Measurements from ENCODE around the gene LUC7L3. TPM values are rescaled to one million over a fixed set of nuclear protein-coding genes. Genes with fewer than 3 reads are reported as not detected.
A peak's percentile ranks its signal among the peaks of the same experiment; 100 is the strongest.
"Not testable (repeated sequence)": the region's sequence is repeated elsewhere in the genome, so short reads cannot be mapped to it uniquely, and the experiment has no call there.

Gene LUC7L3
- total and polyA plus RNA-seq, 2 experiments from 2014 or later, result 69.3 to 501 TPM

DNA sequence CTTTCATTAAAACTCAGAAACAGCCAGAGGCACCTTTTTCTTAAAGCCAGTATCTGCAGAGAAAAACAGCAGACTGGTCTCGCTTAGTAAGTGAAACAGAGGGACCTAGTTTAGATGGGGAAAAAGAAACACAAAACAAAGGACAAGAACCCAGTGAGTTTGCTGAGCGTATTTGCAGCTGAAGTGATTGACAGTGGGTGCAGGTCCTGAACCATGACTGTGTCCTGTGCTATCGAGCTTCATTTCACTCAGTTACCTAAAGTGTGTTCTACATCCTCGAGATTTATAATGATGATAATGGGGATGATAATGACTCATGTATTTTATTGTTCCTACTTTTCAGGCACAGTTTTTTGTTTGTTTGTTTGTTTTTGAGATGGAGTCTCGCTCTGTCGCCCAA is 84.3 kb downstream of the LUC7L3 start:
- H3K4me1 Mint-ChIP-seq, result peaks cover 9% of the 10 kb centered on the region
- TF ChIP-seq CTCF (conservative IDR thresholded peaks at IDR 0.05; ENCODE audit: low read depth in 2 of 2), result no peak

DNA sequence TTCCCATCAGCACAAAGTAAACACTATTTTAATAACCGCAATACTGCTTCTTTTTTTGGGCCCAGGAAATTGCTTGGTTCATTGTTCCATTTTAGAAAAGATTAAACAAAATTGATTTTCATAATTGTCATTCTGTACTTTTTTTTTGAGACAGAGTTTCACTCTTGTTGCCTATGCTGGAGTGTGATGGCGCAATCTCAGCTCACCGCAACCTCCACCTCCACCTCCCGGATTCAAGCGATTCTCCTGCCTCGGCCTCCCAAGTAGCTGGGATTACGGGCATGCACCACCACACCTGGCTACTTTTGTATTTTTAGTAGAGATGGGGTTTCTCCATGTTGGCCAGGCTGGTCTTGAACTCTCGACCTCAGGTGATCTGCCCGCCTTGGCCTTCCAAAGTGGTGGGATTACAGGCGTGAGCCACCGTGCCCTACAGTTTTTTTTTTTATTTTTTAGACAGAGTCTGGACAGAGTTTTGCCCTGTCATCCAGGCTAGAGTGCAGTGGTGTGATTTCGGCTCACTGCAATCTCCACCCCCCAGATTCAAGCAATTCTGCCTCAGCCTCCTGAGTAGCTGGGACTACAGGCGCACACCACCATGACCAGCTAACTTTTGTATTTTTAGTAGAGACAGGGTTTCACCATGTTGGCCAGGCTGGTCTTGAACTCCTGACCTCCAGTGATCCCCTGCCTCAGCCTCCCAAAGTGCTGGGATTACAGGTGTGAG is 85.5 kb downstream of the LUC7L3 start:
- H3F3A ChIP-seq (replicated peaks; ENCODE audit: low read depth); H3K27me3 ChIP-seq (ENCODE audit: insufficient read depth); DNase-seq (ENCODE audit: low spot score); H3K4me1 Mint-ChIP-seq; ATAC-seq; H4K20me1 ChIP-seq (replicated peaks; ENCODE audit: insufficient read depth); H2AFZ ChIP-seq; H3K27me3 Mint-ChIP-seq (ENCODE audit: insufficient read depth, low read depth, poor library complexity); H3K79me2 ChIP-seq (replicated peaks; ENCODE audit: insufficient read depth); H3K4me3 ChIP-seq; H3K4me1 ChIP-seq (ENCODE audit: insufficient read depth); H3K36me3 ChIP-seq (ENCODE audit: insufficient read depth); H3K36me3 Mint-ChIP-seq (ENCODE audit: low read depth); H3K4me3 Mint-ChIP-seq; H3K4me2 ChIP-seq; H3K9me2 ChIP-seq (ENCODE audit: insufficient read depth); H3K9me3 Mint-ChIP-seq; H3K27ac Mint-ChIP-seq; H3K27ac ChIP-seq (ENCODE audit: low read depth): not testable (repeated sequence)

More for the DNA sequence above, 84.3 kb downstream of the LUC7L3 start:
- no peak overlapping the region; the same call in 1 of the 2 replicates for H3K27ac Mint-ChIP-seq
- no peak overlapping the region for H3K4me2 ChIP-seq
- no peaks in the 10 kb centered on the region for H3F3A ChIP-seq (replicated peaks; ENCODE audit: low read depth)
- 0 out of 2 replicates have a peak overlapping the region, but pooled peaks have one; percentile 66 for H3K27ac ChIP-seq (ENCODE audit: low read depth)
- no peaks in the 10 kb centered on the region for H3K27me3 ChIP-seq (ENCODE audit: insufficient read depth)
- no peak overlapping the region for H3K4me3 ChIP-seq
- no peak for ATAC-seq
- H4K20me1 ChIP-seq (replicated peaks; ENCODE audit: insufficient read depth), result no peaks in the 10 kb centered on the region
- H3K4me1 ChIP-seq (ENCODE audit: insufficient read depth), result peaks cover 4% of the 10 kb centered on the region; the same call in 1 of the 2 replicates
- H3K27me3 Mint-ChIP-seq (ENCODE audit: insufficient read depth, low read depth, poor library complexity), result peaks cover 3% of the 10 kb centered on the region
- no peaks in the 10 kb centered on the region for H3K79me2 ChIP-seq (replicated peaks; ENCODE audit: insufficient read depth)
- DNase-seq (ENCODE audit: low spot score), result no peak
- peak overlapping the region; percentile 88 for H2AFZ ChIP-seq
- H3K4me3 Mint-ChIP-seq, result no peak overlapping the region
- H3K36me3 Mint-ChIP-seq (ENCODE audit: low read depth), result no peaks in the 10 kb centered on the region
- 0 out of 2 replicates have a peak, but pooled peaks cover 3% of the 10 kb centered on the region for H3K9me2 ChIP-seq (ENCODE audit: insufficient read depth)
- H3K9me3 Mint-ChIP-seq, result no peaks in the 10 kb centered on the region
- H3K36me3 ChIP-seq (ENCODE audit: insufficient read depth), result no peaks in the 10 kb centered on the region

DNA sequence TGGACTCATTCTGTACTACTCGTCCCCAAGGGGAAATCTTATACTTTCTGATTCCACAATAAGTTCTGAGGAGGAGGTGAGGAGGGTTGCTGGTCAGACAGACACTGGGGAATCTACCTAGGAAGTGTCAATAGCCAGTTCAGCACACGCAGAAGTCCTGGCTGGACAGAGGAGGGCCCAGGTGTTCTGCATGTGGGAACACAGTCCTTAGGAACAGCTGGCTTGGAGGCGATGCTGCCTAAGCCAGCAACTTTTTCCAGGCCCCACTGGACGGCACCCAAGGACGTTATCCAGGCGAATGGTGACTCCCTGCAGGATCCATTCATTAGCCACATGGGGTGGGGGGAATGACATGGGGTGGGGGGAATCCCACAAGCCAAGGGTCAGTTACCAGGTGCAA is 86.1 kb downstream of the LUC7L3 start:
- ATAC-seq, result no peak
- no peak overlapping the region for H3K27ac Mint-ChIP-seq
- H3K4me3 Mint-ChIP-seq, result no peak overlapping the region
- Histone ChIP-seq H3K4me1 (ENCODE audit: insufficient read depth) (peaks cover 4% of the 10 kb centered on the region; the same call in 1 of the 2 replicates), H2AFZ (peak overlapping the region; percentile 38; the same call in 1 of the 2 replicates), H3K27ac (ENCODE audit: low read depth) (no peak overlapping the region), H3F3A (replicated peaks; ENCODE audit: low read depth) (no peaks in the 10 kb centered on the region), H3K9me2 (ENCODE audit: insufficient read depth) (0 out of 2 replicates have a peak, but pooled peaks cover 3% of the 10 kb centered on the region), H3K4me2 (no peak overlapping the region), H4K20me1 (replicated peaks; ENCODE audit: insufficient read depth) (no peaks in the 10 kb centered on the region), H3K27me3 (ENCODE audit: insufficient read depth) (no peaks in the 10 kb centered on the region), H3K4me3 (no peak overlapping the region), H3K79me2 (replicated peaks; ENCODE audit: insufficient read depth) (no peaks in the 10 kb centered on the region), H3K36me3 (ENCODE audit: insufficient read depth) (no peaks in the 10 kb centered on the region)
- no peaks in the 10 kb centered on the region for H3K4me1 Mint-ChIP-seq
- H3K36me3 Mint-ChIP-seq (ENCODE audit: low read depth), result no peaks in the 10 kb centered on the region
- DNase-seq (ENCODE audit: low spot score), result no peak
- peaks cover 3% of the 10 kb centered on the region for H3K27me3 Mint-ChIP-seq (ENCODE audit: insufficient read depth, low read depth, poor library complexity)
- no peaks in the 10 kb centered on the region for H3K9me3 Mint-ChIP-seq
- no peak for TF ChIP-seq CREB1 (CRISPR knock-in tag; IDR thresholded peaks at IDR 0.05; ENCODE audit: low read depth)
- TF ChIP-seq JUNB (IDR thresholded peaks at IDR 0.05; ENCODE audit: unreplicated experiment), result no peak
- TF ChIP-seq ZNF462 (CRISPR knock-in tag; IDR thresholded peaks at IDR 0.05), result no peak
- TF ChIP-seq EZH2 (IDR thresholded peaks at IDR 0.05; ENCODE audit: low read depth, unreplicated experiment), result no peak
- TF ChIP-seq, protein P1, sequence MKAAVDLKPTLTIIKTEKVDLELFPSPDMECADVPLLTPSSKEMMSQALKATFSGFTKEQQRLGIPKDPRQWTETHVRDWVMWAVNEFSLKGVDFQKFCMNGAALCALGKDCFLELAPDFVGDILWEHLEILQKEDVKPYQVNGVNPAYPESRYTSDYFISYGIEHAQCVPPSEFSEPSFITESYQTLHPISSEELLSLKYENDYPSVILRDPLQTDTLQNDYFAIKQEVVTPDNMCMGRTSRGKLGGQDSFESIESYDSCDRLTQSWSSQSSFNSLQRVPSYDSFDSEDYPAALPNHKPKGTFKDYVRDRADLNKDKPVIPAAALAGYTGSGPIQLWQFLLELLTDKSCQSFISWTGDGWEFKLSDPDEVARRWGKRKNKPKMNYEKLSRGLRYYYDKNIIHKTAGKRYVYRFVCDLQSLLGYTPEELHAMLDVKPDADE (IDR thresholded peaks at IDR 0.05), result no peak
- TF ChIP-seq POLR2AphosphoS5 (IDR thresholded peaks at IDR 0.05; ENCODE audit: low read depth), result no peak

Data from GM23338 (cell line).